ENCODE results near the gene ICAM5. TPM values are rescaled to one million over a fixed set of nuclear protein-coding genes. Genes with fewer than 3 reads are reported as not detected.
A peak's percentile ranks its signal among the peaks of the same experiment; 100 is the strongest.

Gene ICAM5
- total RNA-seq, 1 experiment from 2014 or later: 8.0 TPM

- POLR2A ChIA-PET: interaction anchor here (0.6 to 1.9 kb wide), 8 partner anchors 12 to 1753 kb away, joined by 3 to 18 read pairs (median 4); partner anchors contain the start of gene ICAM5
- CTCF ChIA-PET: interaction anchor here (0.6 to 5.1 kb wide), 18 partner anchors 10 to 366 kb away, joined by 3 to 55 read pairs (median 5); partner anchors contain the start of genes FDX2, ICAM1, ICAM5 and TYK2
- ATAC-seq: peak; percentile 91
- Mint-ChIP-seq H3K36me3 (peaks cover 19% of the 10 kb centered on the region), H3K27ac (peak within 1 kb of the TSS; percentile 90), H3K4me1 (peaks cover 16% of the 10 kb centered on the region), H3K9me3 (no peaks in the 10 kb centered on the region), H3K4me3 (peak within 1 kb of the TSS; percentile 93), H3K27me3 (ENCODE audit: low read depth) (peaks cover 10% of the 10 kb centered on the region)
- DNase-seq (ENCODE audit: low spot score): peak; percentile 98
- TF ChIP-seq CREB1 (CRISPR knock-in tag; IDR thresholded peaks at IDR 0.05) (no peak), SOX15 (CRISPR knock-in tag; IDR thresholded peaks at IDR 0.05) (no peak), MXD4 (CRISPR knock-in tag; IDR thresholded peaks at IDR 0.05; ENCODE audit: borderline replicate concordance) (no peak), OVOL2 (CRISPR knock-in tag; IDR thresholded peaks at IDR 0.05; ENCODE audit: borderline replicate concordance) (no peak), CREM (CRISPR knock-in tag; IDR thresholded peaks at IDR 0.05) (no peak), MLX (CRISPR knock-in tag; IDR thresholded peaks at IDR 0.05) (no peak), ATF6 (CRISPR knock-in tag; IDR thresholded peaks at IDR 0.05) (no peak), RORB (CRISPR knock-in tag; IDR thresholded peaks at IDR 0.05) (no peak), IRF2 (CRISPR knock-in tag; IDR thresholded peaks at IDR 0.05; ENCODE audit: borderline replicate concordance, low read depth) (no peak), ELF4 (CRISPR knock-in tag; IDR thresholded peaks at IDR 0.05; ENCODE audit: low read depth) (0 out of 2 replicates have a peak, but pooled peaks have one; percentile 37), ZNF425 (CRISPR knock-in tag; conservative IDR thresholded peaks at IDR 0.05) (no peak), ZNF671 (CRISPR knock-in tag; IDR thresholded peaks at IDR 0.05) (no peak), E2F4 (CRISPR knock-in tag; IDR thresholded peaks at IDR 0.05; ENCODE audit: borderline replicate concordance, low read depth) (no peak), ESRRA (CRISPR knock-in tag; IDR thresholded peaks at IDR 0.05; ENCODE audit: borderline replicate concordance) (no peak), RELA (CRISPR knock-in tag; IDR thresholded peaks at IDR 0.05; ENCODE audit: borderline replicate concordance) (no peak), FOXJ3 (CRISPR knock-in tag; IDR thresholded peaks at IDR 0.05; ENCODE audit: borderline replicate concordance) (no peak), CBFB (CRISPR knock-in tag; IDR thresholded peaks at IDR 0.05; ENCODE audit: low read depth) (no peak), ETV6 (CRISPR knock-in tag; IDR thresholded peaks at IDR 0.05) (no peak), FOXP4 (CRISPR knock-in tag; IDR thresholded peaks at IDR 0.05) (0 out of 2 replicates have a peak, but pooled peaks have one; percentile 29)
- TF ChIP-seq, protein P1, sequence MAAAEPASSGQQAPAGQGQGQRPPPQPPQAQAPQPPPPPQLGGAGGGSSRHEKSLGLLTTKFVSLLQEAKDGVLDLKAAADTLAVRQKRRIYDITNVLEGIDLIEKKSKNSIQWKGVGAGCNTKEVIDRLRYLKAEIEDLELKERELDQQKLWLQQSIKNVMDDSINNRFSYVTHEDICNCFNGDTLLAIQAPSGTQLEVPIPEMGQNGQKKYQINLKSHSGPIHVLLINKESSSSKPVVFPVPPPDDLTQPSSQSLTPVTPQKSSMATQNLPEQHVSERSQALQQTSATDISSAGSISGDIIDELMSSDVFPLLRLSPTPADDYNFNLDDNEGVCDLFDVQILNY (CRISPR knock-in tag; IDR thresholded peaks at IDR 0.05): no peak; the same call in none of the 2 replicates
- TF ChIP-seq, protein P2, sequence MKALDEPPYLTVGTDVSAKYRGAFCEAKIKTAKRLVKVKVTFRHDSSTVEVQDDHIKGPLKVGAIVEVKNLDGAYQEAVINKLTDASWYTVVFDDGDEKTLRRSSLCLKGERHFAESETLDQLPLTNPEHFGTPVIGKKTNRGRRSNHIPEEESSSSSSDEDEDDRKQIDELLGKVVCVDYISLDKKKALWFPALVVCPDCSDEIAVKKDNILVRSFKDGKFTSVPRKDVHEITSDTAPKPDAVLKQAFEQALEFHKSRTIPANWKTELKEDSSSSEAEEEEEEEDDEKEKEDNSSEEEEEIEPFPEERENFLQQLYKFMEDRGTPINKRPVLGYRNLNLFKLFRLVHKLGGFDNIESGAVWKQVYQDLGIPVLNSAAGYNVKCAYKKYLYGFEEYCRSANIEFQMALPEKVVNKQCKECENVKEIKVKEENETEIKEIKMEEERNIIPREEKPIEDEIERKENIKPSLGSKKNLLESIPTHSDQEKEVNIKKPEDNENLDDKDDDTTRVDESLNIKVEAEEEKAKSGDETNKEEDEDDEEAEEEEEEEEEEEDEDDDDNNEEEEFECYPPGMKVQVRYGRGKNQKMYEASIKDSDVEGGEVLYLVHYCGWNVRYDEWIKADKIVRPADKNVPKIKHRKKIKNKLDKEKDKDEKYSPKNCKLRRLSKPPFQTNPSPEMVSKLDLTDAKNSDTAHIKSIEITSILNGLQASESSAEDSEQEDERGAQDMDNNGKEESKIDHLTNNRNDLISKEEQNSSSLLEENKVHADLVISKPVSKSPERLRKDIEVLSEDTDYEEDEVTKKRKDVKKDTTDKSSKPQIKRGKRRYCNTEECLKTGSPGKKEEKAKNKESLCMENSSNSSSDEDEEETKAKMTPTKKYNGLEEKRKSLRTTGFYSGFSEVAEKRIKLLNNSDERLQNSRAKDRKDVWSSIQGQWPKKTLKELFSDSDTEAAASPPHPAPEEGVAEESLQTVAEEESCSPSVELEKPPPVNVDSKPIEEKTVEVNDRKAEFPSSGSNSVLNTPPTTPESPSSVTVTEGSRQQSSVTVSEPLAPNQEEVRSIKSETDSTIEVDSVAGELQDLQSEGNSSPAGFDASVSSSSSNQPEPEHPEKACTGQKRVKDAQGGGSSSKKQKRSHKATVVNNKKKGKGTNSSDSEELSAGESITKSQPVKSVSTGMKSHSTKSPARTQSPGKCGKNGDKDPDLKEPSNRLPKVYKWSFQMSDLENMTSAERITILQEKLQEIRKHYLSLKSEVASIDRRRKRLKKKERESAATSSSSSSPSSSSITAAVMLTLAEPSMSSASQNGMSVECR (CRISPR knock-in tag; IDR thresholded peaks at IDR 0.05; ENCODE audit: borderline replicate concordance): peak; percentile 70
Measured at GRCh38 chr19:10332965-10333757, 43.4 kb downstream of the ICAM5 start, which contains the start of gene RAVER1. Gene RAVER1, minus strand, starts transcription at chr19:10333529. Its CDS starts 22 bp downstream, at chr19:10333507.

Data from WTC11 (cell line).